Osteocyte (in vitro differentiated cells): ENCODE measurements around the gene BRD7. TPM values are rescaled to one million over a fixed set of nuclear protein-coding genes. Genes with fewer than 3 reads are reported as not detected.

Source experiments
- DNase-seq: peaks from one replicate; pipeline ENCODE4 v3.0.0; 2021; ENCODE audit warnings: mixed read lengths; ENCODE audit not compliant: unreplicated experiment; ENCODE audit errors: extremely low spot score
- H3K27ac Mint-ChIP-seq: one replicate; pipeline ENCODE4 v1.8.0; 2021; ENCODE audit warnings: mild to moderate bottlenecking, mixed read lengths; ENCODE audit not compliant: unreplicated experiment
- H3K27me3 Mint-ChIP-seq: one replicate; pipeline ENCODE4 v1.8.0; 2021; ENCODE audit warnings: mixed read lengths; ENCODE audit not compliant: unreplicated experiment
- H3K36me3 Mint-ChIP-seq: one replicate; pipeline ENCODE4 v1.8.0; 2021; ENCODE audit warnings: mixed read lengths; ENCODE audit not compliant: unreplicated experiment
- H3K4me1 Mint-ChIP-seq: one replicate; pipeline ENCODE4 v1.8.0; 2021; ENCODE audit warnings: mixed read lengths; ENCODE audit not compliant: unreplicated experiment
- H3K4me3 Mint-ChIP-seq: one replicate; pipeline ENCODE4 v1.8.0; 2021; ENCODE audit warnings: mild to moderate bottlenecking, moderate library complexity, mixed read lengths; ENCODE audit not compliant: unreplicated experiment
- H3K9me3 Mint-ChIP-seq: one replicate; pipeline ENCODE4 v1.8.0; 2021; ENCODE audit warnings: mixed read lengths; ENCODE audit not compliant: unreplicated experiment
- total RNA-seq: library from RNA; stranded (reverse); gene quantifications from 2 replicates; pipeline ENCODE4 v1.2.1, GENCODE V29; 2021
- TF ChIP-seq, protein P1 (sequence below): fragments of 200-600 bp; sonication (generic); IDR thresholded peaks from 2 replicates; pipeline ENCODE4 v1.5.0; 2021; ENCODE audit warnings: antibody characterized with exemption, mild to moderate bottlenecking, moderate library complexity

BRD7 gene
- total RNA-seq, 1 donor from 2014 or later = 72.3 TPM

DNA sequence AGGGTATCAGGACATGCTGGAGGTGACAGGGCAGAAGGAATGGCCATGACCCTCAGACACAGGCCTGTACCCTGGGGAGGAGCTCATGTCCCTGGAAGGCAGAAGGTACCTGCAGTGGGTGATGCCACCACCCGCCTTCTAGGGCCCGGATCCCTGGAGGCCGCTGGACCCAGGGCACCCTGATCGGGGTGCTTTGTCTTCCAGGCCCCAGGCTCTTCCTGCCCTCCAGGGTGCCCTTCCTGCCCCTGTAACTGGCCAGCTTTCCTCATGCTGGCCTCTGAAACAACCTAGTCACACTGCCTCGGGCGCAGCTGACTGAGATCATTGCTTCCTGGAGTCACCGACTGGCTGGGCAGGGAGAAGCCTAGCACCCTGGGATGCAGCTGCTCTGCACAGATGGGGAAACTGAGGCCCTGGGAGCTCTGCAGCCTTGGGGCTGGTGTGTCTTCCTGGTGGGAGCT is 96.6 kb downstream of the BRD7 start:
- H3K4me1 Mint-ChIP-seq = peaks cover 6% of the 10 kb centered on the region
- no peak for DNase-seq
- TF ChIP-seq, protein P1, sequence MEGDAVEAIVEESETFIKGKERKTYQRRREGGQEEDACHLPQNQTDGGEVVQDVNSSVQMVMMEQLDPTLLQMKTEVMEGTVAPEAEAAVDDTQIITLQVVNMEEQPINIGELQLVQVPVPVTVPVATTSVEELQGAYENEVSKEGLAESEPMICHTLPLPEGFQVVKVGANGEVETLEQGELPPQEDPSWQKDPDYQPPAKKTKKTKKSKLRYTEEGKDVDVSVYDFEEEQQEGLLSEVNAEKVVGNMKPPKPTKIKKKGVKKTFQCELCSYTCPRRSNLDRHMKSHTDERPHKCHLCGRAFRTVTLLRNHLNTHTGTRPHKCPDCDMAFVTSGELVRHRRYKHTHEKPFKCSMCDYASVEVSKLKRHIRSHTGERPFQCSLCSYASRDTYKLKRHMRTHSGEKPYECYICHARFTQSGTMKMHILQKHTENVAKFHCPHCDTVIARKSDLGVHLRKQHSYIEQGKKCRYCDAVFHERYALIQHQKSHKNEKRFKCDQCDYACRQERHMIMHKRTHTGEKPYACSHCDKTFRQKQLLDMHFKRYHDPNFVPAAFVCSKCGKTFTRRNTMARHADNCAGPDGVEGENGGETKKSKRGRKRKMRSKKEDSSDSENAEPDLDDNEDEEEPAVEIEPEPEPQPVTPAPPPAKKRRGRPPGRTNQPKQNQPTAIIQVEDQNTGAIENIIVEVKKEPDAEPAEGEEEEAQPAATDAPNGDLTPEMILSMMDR = no peak
- H3K27ac Mint-ChIP-seq = no peak overlapping the region
- no peaks in the 10 kb centered on the region for H3K9me3 Mint-ChIP-seq
- no peaks in the 10 kb centered on the region for H3K27me3 Mint-ChIP-seq
- no peak overlapping the region for H3K4me3 Mint-ChIP-seq
- H3K36me3 Mint-ChIP-seq = no peaks in the 10 kb centered on the region

- DNase-seq = no peak
- no peak overlapping the region for H3K27ac Mint-ChIP-seq
- no peak overlapping the region for H3K4me3 Mint-ChIP-seq
- no peaks in the 10 kb centered on the region for H3K27me3 Mint-ChIP-seq
- H3K9me3 Mint-ChIP-seq = no peaks in the 10 kb centered on the region
- H3K4me1 Mint-ChIP-seq = peaks cover 13% of the 10 kb centered on the region
- no peaks in the 10 kb centered on the region for H3K36me3 Mint-ChIP-seq
- TF ChIP-seq, protein P1 = no peak
Measured at GRCh38 chr16:50271148-50272041, 97.4 kb downstream of the BRD7 start.

- H3K4me3 Mint-ChIP-seq = no peak overlapping the region
- H3K4me1 Mint-ChIP-seq = peaks cover 19% of the 10 kb centered on the region
- no peak overlapping the region for H3K27ac Mint-ChIP-seq
- H3K36me3 Mint-ChIP-seq = no peaks in the 10 kb centered on the region
- TF ChIP-seq, protein P1 = no peak
- H3K27me3 Mint-ChIP-seq = no peaks in the 10 kb centered on the region
- H3K9me3 Mint-ChIP-seq = no peaks in the 10 kb centered on the region
- no peak for DNase-seq
Measured at GRCh38 chr16:50270510-50271147, 98.2 kb downstream of the BRD7 start.

DNA sequence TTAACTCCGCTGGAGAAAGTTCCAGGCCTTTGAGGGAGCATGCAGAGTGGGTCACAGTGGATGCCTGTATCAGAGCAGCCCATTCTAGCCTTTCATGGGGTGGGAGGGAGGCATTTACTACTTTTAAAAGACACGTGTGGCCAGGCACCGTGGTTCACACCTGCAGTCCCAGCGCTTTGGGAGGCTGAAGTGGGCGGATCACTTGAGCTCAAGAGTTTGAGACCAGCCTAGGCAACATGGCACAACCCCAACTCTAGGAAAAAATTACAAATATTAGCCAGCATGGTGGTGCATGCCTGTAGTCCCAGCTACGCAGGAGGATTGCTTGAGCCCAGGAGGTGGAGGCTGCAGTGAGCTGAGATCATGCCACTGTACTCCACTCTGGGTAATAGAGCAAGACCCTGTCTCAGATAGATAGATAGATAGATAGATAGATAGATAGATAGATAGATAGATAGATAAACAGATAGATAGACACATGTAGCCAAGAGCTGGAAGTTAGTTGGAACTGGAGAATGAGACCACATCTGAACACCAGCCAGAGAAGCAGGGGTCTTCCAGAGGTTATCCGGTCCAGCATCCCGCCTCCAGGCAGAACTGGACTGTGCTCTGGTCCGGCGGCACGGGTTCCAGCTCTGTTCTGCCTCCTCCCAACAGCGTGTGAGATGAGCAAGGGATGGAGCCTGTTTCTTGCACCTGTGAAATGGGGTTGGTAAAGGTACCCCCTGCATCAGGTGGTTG is 98.8 kb downstream of the BRD7 start:
- H3K27ac Mint-ChIP-seq = no peak overlapping the region
- H3K9me3 Mint-ChIP-seq = no peaks in the 10 kb centered on the region
- DNase-seq = no peak

More for the DNA sequence above, 98.8 kb downstream of the BRD7 start:
- Mint-ChIP-seq H3K4me1 (peaks cover 22% of the 10 kb centered on the region), H3K4me3 (no peak overlapping the region), H3K36me3 (no peaks in the 10 kb centered on the region), H3K27me3 (no peaks in the 10 kb centered on the region)
- TF ChIP-seq, protein P1 = no peak
